A549 (cell line): Measurements from ENCODE around the gene CDC42EP1. TPM values are rescaled to one million over a fixed set of nuclear protein-coding genes. Genes with fewer than 3 reads are reported as not detected.

ENCODE experiments used
- ATAC-seq, 2 experiments: fragments of 200-7000 bp in 1 of 2; fragments of >200 bp in 1 of 2; cut with Nextera tagmentation in 1 of 2; cut with Tn5 transposase in 1 of 2; 3 replicates each; pipeline versions ENCODE4 v1.8.0 to v1.9.1; 2018 to 2020; ENCODE audit warnings: mild to moderate bottlenecking in 1 of 2, moderate library complexity in 1 of 2
- CTCF ChIA-PET: fragments of 300-600 bp; sonication (Branson Sonifier 250); formaldehyde crosslinking; extraction: SDS; loops from one replicate; lab custom pipeline; 2021; ENCODE audit warnings: antibody characterized with exemption, inconsistent platforms; lab: Yijun Ruan, JAX
- POLR2A ChIA-PET: fragments of 350-600 bp; formaldehyde crosslinking; extraction: SDS; loops from one replicate; lab custom pipeline; 2021; ENCODE audit warnings: antibody characterized with exemption, inconsistent platforms; lab: Yijun Ruan, JAX
- DNase-seq, 2 experiments: peaks; one replicate each; pipeline versions ENCODE4 v3.0.0 to v3.0.0-alpha.2; 2011 to 2016; ENCODE audit warnings: low read depth in 1 of 2, low spot score in 1 of 2
- FAIRE-seq: peaks from 2 replicates; lab custom pipeline; 2011; peaks lifted over from hg19 to GRCh38; lab: Jason Lieb, UNC
- H3K27ac ChIP-seq, 2 experiments: fragments of >200 bp; sonication (Bioruptor Twin); formaldehyde crosslinking; 3 replicates each; pipeline ENCODE4 v1.5.1; 2016 to 2017
- H3K4me1 ChIP-seq: fragments of >200 bp; sonication (Bioruptor Twin); formaldehyde crosslinking; 3 replicates; pipeline ENCODE4 v1.6.1; 2016
- H3K4me2 ChIP-seq: fragments of >200 bp; sonication (Bioruptor Twin); formaldehyde crosslinking; 3 replicates; pipeline ENCODE4 v1.6.1; 2016
- H3K4me3 ChIP-seq: fragments of >200 bp; sonication (Bioruptor Twin); formaldehyde crosslinking; 3 replicates; pipeline ENCODE4 v1.5.1; 2016
- H3K9me3 ChIP-seq: fragments of >200 bp; sonication (Bioruptor Twin); formaldehyde crosslinking; 3 replicates; pipeline ENCODE4 v1.6.1; 2016
- CBX8 ChIP-seq: fragments of 200-600 bp; sonication (generic); IDR thresholded peaks from 2 replicates; pipeline ENCODE4 v1.6.1; 2016
- EP300 ChIP-seq, 2 experiments: fragments of >200 bp; sonication (Bioruptor Twin); formaldehyde crosslinking; IDR thresholded peaks; 2 replicates in 1 of 2; 3 replicates in 1 of 2; pipeline ENCODE4 v1.6.1; 2016 to 2017
- JUN ChIP-seq, 2 experiments: fragments of >200 bp; sonication (Bioruptor Twin); formaldehyde crosslinking; IDR thresholded peaks; 2 replicates in 1 of 2; 3 replicates in 1 of 2; pipeline ENCODE4 v1.6.1; 2016 to 2017
- KDM1A ChIP-seq: fragments of 200-600 bp; sonication (generic); IDR thresholded peaks from 2 replicates; pipeline ENCODE4 v1.6.1; 2016; ENCODE audit warnings: low read depth, mild to moderate bottlenecking
- MAZ ChIP-seq: fragments of 150-350 bp; IDR thresholded peaks from 2 replicates; pipeline ENCODE4 v1.6.1; 2014; ENCODE audit warnings: antibody characterized with exemption, low read depth, low read length, borderline replicate concordance
- NPAS2 ChIP-seq: fragments of 250-450 bp; sonication (Bioruptor Pico); IDR thresholded peaks from 2 replicates; pipeline ENCODE4 v1.8.0; 2022; ENCODE audit warnings: mild to moderate bottlenecking, moderate library complexity, borderline replicate concordance
- PHF8 ChIP-seq: fragments of 200-600 bp; sonication (generic); IDR thresholded peaks from 2 replicates; pipeline ENCODE4 v1.6.1; 2016; ENCODE audit warnings: low read depth, mild to moderate bottlenecking, antibody characterized with exemption, moderate library complexity, borderline replicate concordance
- POLR2AphosphoS2 ChIP-seq: conservative IDR thresholded peaks from 2 replicates; pipeline ENCODE4 v1.6.1; 2012; ENCODE audit warnings: low read length, improper control_type of control experiment, inconsistent platforms
- RCOR1 ChIP-seq: fragments of 150-350 bp; IDR thresholded peaks from 2 replicates; pipeline ENCODE4 v1.6.1; 2014; ENCODE audit warnings: antibody characterized with exemption, low read length, low read depth
- RNF2 ChIP-seq: fragments of 200-600 bp; sonication (generic); IDR thresholded peaks from 2 replicates; pipeline ENCODE4 v1.6.1; 2016; ENCODE audit warnings: low read depth, mild to moderate bottlenecking, antibody characterized with exemption, moderate library complexity, borderline replicate concordance
- SMC3 ChIP-seq: fragments of >200 bp; sonication (Bioruptor Twin); formaldehyde crosslinking; IDR thresholded peaks from 3 replicates; pipeline ENCODE4 v1.6.1; 2018; ENCODE audit warnings: inconsistent platforms
- WGBS: methylation state at CpG from one replicate; pipeline ENCODE4 v1.1.6; 2017; ENCODE audit errors: missing lambda C conversion rate; 5-methylcytosine and 5-hydroxymethylcytosine counted together
- polyA plus RNA-seq, 4 experiments: library from polyadenylated mRNA; depleted of rRNA in 3 of 4; stranded (reverse); fragments of >200 nt; fragmentation: RNase III in 1 of 4; extraction: RNeasy Plus Mini Kit Qiagen cat#74134 plus additional on column Dnase treatment in 1 of 4; gene quantifications; 2 replicates in 3 of 4; 3 replicates in 1 of 4; pipeline ENCODE4 v1.2.3, GENCODE V29; 2011 to 2017
- TF ChIP-seq, protein P1 (sequence below): fragments of 250-450 bp; sonication (Bioruptor Pico); IDR thresholded peaks from 2 replicates; pipeline ENCODE4 v1.5.0; 2021; ENCODE audit warnings: mild to moderate bottlenecking, moderate library complexity, borderline replicate concordance
- TF ChIP-seq, protein P2 (sequence below): IDR thresholded peaks from 2 replicates; pipeline ENCODE4 v1.6.1; 2012
- TF ChIP-seq, protein P3 (sequence below): fragments of 450-650 bp; IDR thresholded peaks from 2 replicates; pipeline ENCODE4 v1.6.1; 2014; ENCODE audit warnings: antibody characterized with exemption

CDC42EP1 gene
- polyA plus RNA-seq, 2 of the 4 experiments (the other 2 are of a cell fraction): 16.0 to 20.2 TPM

DNA sequence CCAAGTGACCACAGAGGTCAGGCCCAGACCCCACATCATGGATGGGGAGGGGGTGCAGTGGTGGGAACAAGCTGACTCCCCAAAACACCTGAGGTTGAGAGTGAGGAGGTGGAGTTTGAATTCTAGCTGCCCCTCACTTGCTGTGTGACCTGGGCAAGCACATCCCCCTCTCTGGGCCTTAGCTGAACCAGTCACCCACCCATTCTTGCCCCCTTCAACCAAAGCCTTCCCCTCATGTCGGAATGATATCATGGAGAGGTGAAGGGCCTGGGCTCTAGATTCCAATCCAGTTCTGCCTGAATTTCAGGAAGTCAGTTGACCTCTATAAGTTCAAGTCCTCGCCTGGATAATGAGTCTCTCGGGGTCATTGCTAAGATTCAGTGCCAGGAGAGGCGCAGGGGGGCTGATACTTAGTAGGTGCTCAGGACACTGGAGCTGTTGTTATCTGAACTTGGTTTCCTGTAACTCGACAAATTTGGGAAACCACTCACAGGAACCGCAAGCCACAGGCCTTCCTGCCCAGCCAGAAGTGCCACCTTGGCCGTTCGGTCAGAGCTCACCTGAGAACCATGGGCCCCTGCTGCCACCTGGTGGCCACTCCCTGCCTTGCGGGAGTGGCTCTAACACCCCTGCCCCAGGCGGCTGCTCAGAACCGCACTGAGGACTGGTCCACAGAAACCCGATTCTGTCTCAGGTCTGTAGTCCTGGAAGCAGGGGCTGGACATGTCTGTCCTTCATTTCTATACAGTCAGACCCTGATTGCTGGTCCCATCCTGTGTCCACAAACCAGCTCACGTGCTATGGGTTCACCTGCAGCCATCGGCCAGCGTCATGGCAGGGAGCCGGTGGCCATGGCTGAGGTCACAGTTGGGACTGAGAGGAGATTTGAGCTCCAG lies 6.9 kb downstream of the CDC42EP1 start (continued):
- TF ChIP-seq JUN (IDR thresholded peaks at IDR 0.05): no peak
- TF ChIP-seq, protein P1, sequence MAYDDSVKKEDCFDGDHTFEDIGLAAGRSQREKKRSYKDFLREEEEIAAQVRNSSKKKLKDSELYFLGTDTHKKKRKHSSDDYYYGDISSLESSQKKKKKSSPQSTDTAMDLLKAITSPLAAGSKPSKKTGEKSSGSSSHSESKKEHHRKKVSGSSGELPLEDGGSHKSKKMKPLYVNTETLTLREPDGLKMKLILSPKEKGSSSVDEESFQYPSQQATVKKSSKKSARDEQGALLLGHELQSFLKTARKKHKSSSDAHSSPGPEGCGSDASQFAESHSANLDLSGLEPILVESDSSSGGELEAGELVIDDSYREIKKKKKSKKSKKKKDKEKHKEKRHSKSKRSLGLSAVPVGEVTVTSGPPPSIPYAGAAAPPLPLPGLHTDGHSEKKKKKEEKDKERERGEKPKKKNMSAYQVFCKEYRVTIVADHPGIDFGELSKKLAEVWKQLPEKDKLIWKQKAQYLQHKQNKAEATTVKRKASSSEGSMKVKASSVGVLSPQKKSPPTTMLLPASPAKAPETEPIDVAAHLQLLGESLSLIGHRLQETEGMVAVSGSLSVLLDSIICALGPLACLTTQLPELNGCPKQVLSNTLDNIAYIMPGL: no peak
- no peak for TF ChIP-seq MAZ
- TF ChIP-seq EP300 (IDR thresholded peaks at IDR 0.05): no peak
- no peak for TF ChIP-seq POLR2AphosphoS2
- no peak for TF ChIP-seq KDM1A

DNA sequence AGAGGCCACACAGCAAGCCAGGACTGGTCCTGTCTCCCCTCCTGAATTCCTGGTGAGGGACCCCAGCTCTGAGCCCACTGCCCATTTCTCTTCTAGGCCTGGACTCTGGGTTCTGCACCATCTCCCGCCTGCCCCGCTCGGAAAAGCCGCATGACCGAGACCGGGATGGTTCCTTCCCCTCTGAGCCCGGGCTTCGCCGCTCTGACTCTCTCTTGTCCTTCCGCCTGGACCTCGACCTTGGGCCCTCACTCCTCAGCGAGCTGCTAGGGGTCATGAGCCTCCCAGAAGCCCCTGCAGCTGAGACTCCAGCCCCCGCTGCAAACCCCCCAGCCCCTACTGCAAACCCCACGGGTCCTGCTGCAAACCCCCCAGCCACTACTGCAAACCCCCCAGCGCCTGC lies 7.7 kb downstream of the CDC42EP1 start:
- POLR2A ChIA-PET: no interaction called here

DNA sequence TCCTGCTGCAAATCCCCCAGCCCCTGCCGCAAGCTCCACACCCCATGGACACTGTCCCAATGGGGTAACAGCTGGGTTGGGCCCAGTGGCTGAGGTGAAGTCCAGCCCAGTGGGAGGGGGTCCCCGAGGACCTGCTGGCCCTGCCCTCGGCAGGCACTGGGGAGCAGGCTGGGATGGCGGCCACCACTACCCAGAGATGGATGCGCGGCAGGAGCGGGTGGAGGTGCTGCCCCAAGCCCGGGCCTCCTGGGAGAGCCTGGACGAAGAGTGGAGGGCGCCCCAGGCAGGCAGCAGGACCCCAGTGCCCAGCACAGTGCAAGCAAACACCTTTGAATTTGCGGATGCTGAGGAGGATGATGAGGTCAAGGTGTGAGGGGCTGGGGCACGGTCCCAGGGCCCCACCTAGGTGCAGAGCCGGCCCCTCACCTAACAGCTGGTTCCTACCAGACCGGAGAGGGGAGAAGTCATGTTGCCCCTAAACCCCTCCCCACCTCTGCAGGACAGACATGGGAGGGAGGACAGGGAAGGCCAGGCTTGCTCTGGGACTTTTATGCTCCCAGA lies 8.2 kb downstream of the CDC42EP1 start:
- Histone ChIP-seq H3K27ac (peak overlapping the region in 1 of 2 experiments; percentile 79; a peak in 3 of 6 replicates), H3K9me3 (no peaks in the 10 kb centered on the region), H3K4me1 (peaks cover 49% of the 10 kb centered on the region), H3K4me2 (peak overlapping the region; percentile 64), H3K4me3 (no peak overlapping the region)
- no peak for ATAC-seq
- no peak for FAIRE-seq
- 92% methylated on average over 8 of the region's 14 CpGs for WGBS
- POLR2A ChIA-PET: no interaction called here
- no peak for DNase-seq
- TF ChIP-seq RCOR1: no peak
- no peak for TF ChIP-seq PHF8
- TF ChIP-seq, protein P2, sequence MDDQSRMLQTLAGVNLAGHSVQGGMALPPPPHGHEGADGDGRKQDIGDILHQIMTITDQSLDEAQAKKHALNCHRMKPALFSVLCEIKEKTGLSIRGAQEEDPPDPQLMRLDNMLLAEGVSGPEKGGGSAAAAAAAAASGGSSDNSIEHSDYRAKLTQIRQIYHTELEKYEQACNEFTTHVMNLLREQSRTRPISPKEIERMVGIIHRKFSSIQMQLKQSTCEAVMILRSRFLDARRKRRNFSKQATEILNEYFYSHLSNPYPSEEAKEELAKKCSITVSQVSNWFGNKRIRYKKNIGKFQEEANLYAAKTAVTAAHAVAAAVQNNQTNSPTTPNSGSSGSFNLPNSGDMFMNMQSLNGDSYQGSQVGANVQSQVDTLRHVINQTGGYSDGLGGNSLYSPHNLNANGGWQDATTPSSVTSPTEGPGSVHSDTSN: 0 out of 2 replicates have a peak, but pooled peaks have one; percentile 6
- TF ChIP-seq NPAS2 (CRISPR knock-in tag): no peak
- CTCF ChIA-PET: interaction anchor here (1.1 to 18.5 kb wide), 14 partner anchors 10 to 310 kb away, joined by 3 to 771 read pairs (median 8); partner anchors contain the start of gene LGALS2

More for the DNA sequence above, 7.7 kb downstream of the CDC42EP1 start:
- DNase-seq (no peak), FAIRE-seq (no peak), ATAC-seq (no peak)
- TF ChIP-seq POLR2AphosphoS2: no peak
- no peak for TF ChIP-seq PHF8
- no peak for TF ChIP-seq CBX8
- TF ChIP-seq, protein P3, sequence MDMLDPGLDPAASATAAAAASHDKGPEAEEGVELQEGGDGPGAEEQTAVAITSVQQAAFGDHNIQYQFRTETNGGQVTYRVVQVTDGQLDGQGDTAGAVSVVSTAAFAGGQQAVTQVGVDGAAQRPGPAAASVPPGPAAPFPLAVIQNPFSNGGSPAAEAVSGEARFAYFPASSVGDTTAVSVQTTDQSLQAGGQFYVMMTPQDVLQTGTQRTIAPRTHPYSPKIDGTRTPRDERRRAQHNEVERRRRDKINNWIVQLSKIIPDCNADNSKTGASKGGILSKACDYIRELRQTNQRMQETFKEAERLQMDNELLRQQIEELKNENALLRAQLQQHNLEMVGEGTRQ: no peak
- no peak for TF ChIP-seq RNF2
- no peak for TF ChIP-seq SMC3
- H3K27ac ChIP-seq: no peak overlapping the region; a peak in 1 of 6 replicates
- H3K4me3 ChIP-seq: no peak overlapping the region
- no peak overlapping the region for H3K4me2 ChIP-seq
- CTCF ChIA-PET: interaction anchor here (0.7 to 18.5 kb wide), 23 partner anchors 11 to 309 kb away, joined by 3 to 771 read pairs (median 8); partner anchors contain the start of genes CARD10 and LGALS2
- WGBS: 95% methylated on average over 12 of the region's 15 CpGs
- H3K4me1 ChIP-seq: peaks cover 55% of the 10 kb centered on the region
- H3K9me3 ChIP-seq: no peaks in the 10 kb centered on the region
